H1 (cell line): Measurements from ENCODE around the gene SEC16A. TPM values are rescaled to one million over a fixed set of nuclear protein-coding genes. Genes with fewer than 3 reads are reported as not detected.

Experiments
- ASH2L ChIP-seq: fragments of 200-600, 300-600 bp; sonication (generic); IDR thresholded peaks from one replicate; pipeline ENCODE4 v1.7.1; 2017; ENCODE audit warnings: low read length
- BACH1 ChIP-seq: IDR thresholded peaks from 2 replicates; pipeline ENCODE4 v1.6.1; 2012; ENCODE audit warnings: low read length, improper control_type of control experiment
- CHD1 ChIP-seq: IDR thresholded peaks from 2 replicates; pipeline ENCODE4 v1.6.1; 2012; ENCODE audit warnings: low read depth, low read length, improper control_type of control experiment
- CTCF ChIP-seq, 3 experiments: IDR thresholded peaks; 1 replicate in 2 of 3; 2 replicates in 1 of 3; pipeline versions ENCODE4 v1.5.1 to v1.6.1; 2011; ENCODE audit warnings: low read length in 3 of 3, mild to moderate bottlenecking in 3 of 3, inconsistent platforms in 2 of 3, low read depth in 1 of 3, moderate library complexity in 1 of 3; ENCODE audit not compliant: insufficient read depth in 1 of 3; ENCODE audit errors: control extremely low read depth in 1 of 3
- FOSL1 ChIP-seq: IDR thresholded peaks from 2 replicates; pipeline ENCODE4 v1.6.1; 2011; ENCODE audit warnings: mild to moderate bottlenecking, low read depth, low read length, moderate library complexity; ENCODE audit not compliant: insufficient read depth
- GTF2F1 ChIP-seq: IDR thresholded peaks from 2 replicates; pipeline ENCODE4 v1.6.1; 2012; ENCODE audit warnings: low read depth, low read length, improper control_type of control experiment, borderline replicate concordance
- JUND ChIP-seq: IDR thresholded peaks from 2 replicates; pipeline ENCODE4 v1.6.1; 2011; ENCODE audit warnings: mild to moderate bottlenecking, improper control_type of control experiment, low read length
- KDM5A ChIP-seq: fragments of 200-600 bp; IDR thresholded peaks from 2 replicates; pipeline ENCODE4 v1.7.1; 2012; ENCODE audit warnings: mild to moderate bottlenecking, low read length, inconsistent platforms, mixed read lengths
- MAFK ChIP-seq: IDR thresholded peaks from 2 replicates; pipeline ENCODE4 v1.6.1; 2012; ENCODE audit warnings: low read depth, mild to moderate bottlenecking, improper control_type of control experiment, low read length
- MAX ChIP-seq: IDR thresholded peaks from 2 replicates; pipeline ENCODE4 v1.6.1; 2012; ENCODE audit warnings: inconsistent platforms
- NRF1 ChIP-seq: IDR thresholded peaks from 2 replicates; pipeline ENCODE4 v1.6.1; 2011; ENCODE audit warnings: mild to moderate bottlenecking, low read depth, low read length, improper control_type of control experiment
- POLR2AphosphoS5 ChIP-seq: IDR thresholded peaks from 2 replicates; pipeline ENCODE4 v1.6.1; 2011; ENCODE audit warnings: low read depth, low read length
- POU5F1 ChIP-seq: IDR thresholded peaks from 2 replicates; pipeline ENCODE4 v1.6.1; 2011; ENCODE audit warnings: low read depth, mild to moderate bottlenecking, low read length, moderate library complexity
- RAD21 ChIP-seq, 2 experiments: IDR thresholded peaks in 1 of 2; conservative IDR thresholded peaks in 1 of 2; 2 replicates each; pipeline ENCODE4 v1.6.1; 2011; ENCODE audit warnings: low read depth in 2 of 2, low read length in 2 of 2, improper control_type of control experiment in 1 of 2, inconsistent platforms in 1 of 2, mild to moderate bottlenecking in 1 of 2, moderate library complexity in 1 of 2
- RFX5 ChIP-seq: IDR thresholded peaks from 2 replicates; pipeline ENCODE4 v1.6.1; 2011; ENCODE audit warnings: low read depth, low read length, improper control_type of control experiment, borderline replicate concordance
- SIN3A ChIP-seq, 2 experiments: IDR thresholded peaks in 1 of 2; conservative IDR thresholded peaks in 1 of 2; 2 replicates each; pipeline ENCODE4 v1.6.1; 2011 to 2012; ENCODE audit warnings: low read length in 2 of 2, improper control_type of control experiment in 1 of 2, low read depth in 1 of 2, mild to moderate bottlenecking in 1 of 2
- SP4 ChIP-seq: IDR thresholded peaks from 2 replicates; pipeline ENCODE4 v1.6.1; 2012; ENCODE audit warnings: low read length, inconsistent platforms
- SRF ChIP-seq: IDR thresholded peaks from 2 replicates; pipeline ENCODE4 v1.6.1; 2011; ENCODE audit warnings: mild to moderate bottlenecking, low read depth, low read length, moderate library complexity
- TAF1 ChIP-seq: IDR thresholded peaks from 2 replicates; pipeline ENCODE4 v1.6.1; 2011; ENCODE audit warnings: mild to moderate bottlenecking, low read depth, low read length
- TAF7 ChIP-seq: optimal IDR thresholded peaks from 2 replicates; pipeline ENCODE3; 2011; ENCODE audit warnings: low read depth, mild to moderate bottlenecking, inconsistent platforms, low read length, moderate library complexity, borderline replicate concordance
- TCF12 ChIP-seq: IDR thresholded peaks from 2 replicates; pipeline ENCODE4 v1.6.1; 2011; ENCODE audit warnings: low read depth, mild to moderate bottlenecking, low read length
- polyA plus RNA-seq, 7 experiments: library from polyadenylated mRNA; depleted of rRNA in 3 of 7; stranded (reverse) in 5 of 7; unstranded in 2 of 7; fragments of >200 nt in 5 of 7; fragments of 200-250 nt in 2 of 7; gene quantifications; 1 replicate in 5 of 7; 2 replicates in 1 of 7; 4 replicates in 1 of 7; pipeline versions ENCODE4 v1.2.1 to v1.2.3, GENCODE V29; 2011 to 2013; ENCODE audit warnings: missing spikeins in 2 of 7, mixed read lengths in 2 of 7
- total RNA-seq: library from RNA; stranded (reverse); fragmentation: NEBNext Ultra II Directional; extraction: Animal tissue kit (Norgen Biotek cat#: 25700); gene quantifications from 2 replicates; pipeline ENCODE4 v1.2.1, GENCODE V29; 2021

SEC16A gene
- total and polyA plus RNA-seq, 2 of the 8 experiments (the other 6 are each of a cell fraction or from before 2014, with no cell fraction given): 21.6 to 49.0 TPM

DNA sequence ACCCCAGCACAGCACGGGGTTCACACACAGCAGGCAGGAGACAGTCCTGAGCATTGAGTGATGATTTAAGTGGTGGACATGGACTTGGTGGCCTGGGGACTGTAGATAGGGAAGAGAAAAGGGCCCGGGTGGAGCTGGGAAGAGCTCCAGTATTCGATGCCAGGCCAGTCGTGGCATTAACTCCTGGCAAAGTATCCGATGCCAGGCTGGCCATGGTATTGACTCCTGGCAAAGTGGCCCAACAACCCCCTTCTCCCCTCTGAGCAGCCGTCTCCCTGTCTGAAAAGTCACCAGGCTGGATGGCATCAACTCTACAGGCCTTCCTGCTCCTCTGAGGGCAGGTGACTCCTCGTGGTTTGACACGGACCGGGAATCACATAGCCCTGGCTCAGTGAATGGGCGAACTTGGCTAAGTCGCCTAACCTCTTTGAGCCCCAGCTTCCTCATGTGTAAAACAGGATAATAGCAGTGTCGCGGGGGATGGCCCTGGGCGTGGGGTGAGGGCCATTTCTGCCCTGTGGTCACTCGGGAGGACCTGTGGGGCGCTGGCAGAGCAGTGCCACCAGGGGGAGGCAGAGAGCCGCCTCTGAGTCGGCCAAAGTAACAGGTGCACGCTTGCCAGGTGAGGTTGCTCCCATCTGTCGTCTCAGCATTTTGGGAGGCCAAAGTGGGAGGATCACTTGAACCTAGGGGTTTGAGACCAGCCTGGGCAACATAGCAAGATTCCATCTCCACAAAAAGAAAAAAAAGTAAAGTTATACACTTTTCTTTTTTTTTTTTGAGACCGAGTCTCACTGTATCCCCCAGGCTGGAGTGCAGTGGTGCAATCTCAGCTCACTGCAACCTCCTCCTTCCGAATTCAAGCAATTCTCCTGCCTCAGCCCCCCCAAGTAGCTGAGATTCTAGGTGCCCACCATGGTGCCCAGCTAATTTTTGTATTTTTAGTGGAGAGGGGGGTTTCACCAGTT lies 5.7 kb upstream of the SEC16A start (continued):
- no peak for TF ChIP-seq POLR2AphosphoS5
- peak; percentile 52 for TF ChIP-seq BACH1
- peak; percentile 58; the same call in 1 of the 2 replicates for TF ChIP-seq MAFK
- TF ChIP-seq CHD1: no peak
- TF ChIP-seq JUND: no peak
- TF ChIP-seq TAF1: no peak
- TF ChIP-seq MAX: peak; percentile 48; the same call in 1 of the 2 replicates
- TF ChIP-seq NRF1: no peak
- no peak for TF ChIP-seq TAF7
- no peak for TF ChIP-seq GTF2F1
- TF ChIP-seq KDM5A: no peak
- TF ChIP-seq CTCF (IDR thresholded peaks at IDR 0.05; ENCODE audit: control extremely low read depth in 1 of 3, insufficient read depth in 1 of 3, low read depth in 1 of 3, low read length in 3 of 3): peak in 2 of 3 experiments; percentile 94 to 95; a peak in 3 of 4 replicates
- peak; percentile 87; the same call in 1 of the 2 replicates for TF ChIP-seq TCF12
- no peak for TF ChIP-seq ASH2L
- no peak for TF ChIP-seq SP4
- TF ChIP-seq SIN3A (conservative IDR thresholded peaks at IDR 0.05 in 1 of 2, IDR thresholded peaks at IDR 0.05 in 1 of 2; ENCODE audit: low read depth in 1 of 2, low read length in 2 of 2): 0 out of 4 replicates have a peak, but pooled peaks of 1 of the 2 experiments have one; percentile 30
- TF ChIP-seq RAD21 (IDR thresholded peaks at IDR 0.05 in 1 of 2, conservative IDR thresholded peaks at IDR 0.05 in 1 of 2; ENCODE audit: low read depth in 2 of 2, low read length in 2 of 2): peak; percentile 94 to 95
- TF ChIP-seq SRF: no peak
- TF ChIP-seq POU5F1: no peak
- no peak for TF ChIP-seq RFX5
- no peak for TF ChIP-seq FOSL1
